Hepatocyte (in vitro differentiated cells): ENCODE results near the gene MEG3. TPM values are rescaled to one million over a fixed set of nuclear protein-coding genes. Genes with fewer than 3 reads are reported as not detected.

Experiments
- DNase-seq: peaks from one replicate; pipeline ENCODE4 v3.0.0-alpha.2; 2016; ENCODE audit warnings: low spot score
- H2AFZ ChIP-seq: fragments of 200-600 bp; sonication (generic); 2 replicates; pipeline ENCODE4 v1.6.0; 2016; ENCODE audit warnings: antibody characterized with exemption, mild to moderate bottlenecking
- H3K27ac ChIP-seq: fragments of 200-600 bp; sonication (generic); 2 replicates; pipeline ENCODE4 v1.5.1; 2016; ENCODE audit warnings: mild to moderate bottlenecking
- H3K27me3 ChIP-seq: fragments of 200-600 bp; sonication (generic); 2 replicates; pipeline ENCODE4 v1.6.1; 2016
- H3K36me3 ChIP-seq: fragments of 200-600 bp; sonication (generic); replicated peaks from 2 replicates; pipeline ENCODE4 v1.5.1; 2016; ENCODE audit warnings: low read depth; ENCODE audit not compliant: insufficient read depth
- H3K4me1 ChIP-seq: fragments of 200-600 bp; sonication (generic); 2 replicates; pipeline ENCODE4 v1.5.1; 2016; ENCODE audit warnings: mild to moderate bottlenecking, moderate library complexity; ENCODE audit not compliant: insufficient read depth
- H3K4me2 ChIP-seq: fragments of 200-600 bp; sonication (generic); 2 replicates; pipeline ENCODE4 v1.6.0; 2016
- H3K4me3 ChIP-seq: fragments of 200-600 bp; sonication (generic); 2 replicates; pipeline ENCODE4 v1.5.1; 2016; ENCODE audit warnings: mild to moderate bottlenecking
- H3K79me2 ChIP-seq: fragments of 200-600 bp; sonication (generic); 2 replicates; pipeline ENCODE4 v1.6.0; 2017; ENCODE audit warnings: mild to moderate bottlenecking
- H3K9me2 ChIP-seq: fragments of 200-600 bp; sonication (generic); replicated peaks from 2 replicates; pipeline ENCODE4 v1.6.0; 2017; ENCODE audit warnings: mild to moderate bottlenecking; ENCODE audit not compliant: insufficient read depth
- H3K9me3 ChIP-seq: fragments of 200-600 bp; sonication (generic); 2 replicates; pipeline ENCODE4 v1.5.1; 2016; ENCODE audit warnings: low read depth, mild to moderate bottlenecking
- H4K20me1 ChIP-seq: fragments of 200-600 bp; sonication (generic); 2 replicates; pipeline ENCODE4 v1.6.0; 2016; ENCODE audit warnings: mild to moderate bottlenecking; ENCODE audit not compliant: insufficient read depth, poor library complexity, severe bottlenecking
- CTCF ChIP-seq: fragments of 200-600 bp; sonication (generic); IDR thresholded peaks from 2 replicates; pipeline ENCODE4 v1.5.1; 2016; ENCODE audit warnings: antibody characterized with exemption, mild to moderate bottlenecking; ENCODE audit not compliant: poor library complexity
- EZH2 ChIP-seq: fragments of 200-600 bp; sonication (generic); IDR thresholded peaks from 2 replicates; pipeline ENCODE4 v1.6.1; 2016; ENCODE audit warnings: antibody characterized with exemption, mild to moderate bottlenecking, borderline replicate concordance
- EZH2phosphoT487 ChIP-seq: fragments of 200-600 bp; sonication (generic); IDR thresholded peaks from one replicate; pipeline ENCODE4 v1.6.1; 2018; ENCODE audit warnings: antibody characterized with exemption, mild to moderate bottlenecking, low read depth, moderate library complexity; ENCODE audit not compliant: unreplicated experiment, severe bottlenecking
- WGBS: methylation state at CpG from one replicate; pipeline ENCODE4 v1.1.6; 2016; ENCODE audit warnings: low lambda C conversion rate; ENCODE audit errors: missing lambda C conversion rate; 5-methylcytosine and 5-hydroxymethylcytosine counted together
- polyA plus RNA-seq: library from polyadenylated mRNA; unstranded; fragments of >200 nt; fragmentation: Nextera tagmentation; extraction: Ambion mirVana; gene quantifications from 2 replicates; pipeline ENCODE4 v1.2.1, GENCODE V29; 2016
- total RNA-seq: library from RNA; depleted of rRNA; stranded (reverse); fragments of >200 nt; gene quantifications from 2 replicates; pipeline ENCODE4 v1.2.3, GENCODE V29; 2014

Gene MEG3
- total and polyA plus RNA-seq, 2 experiments from 2014 or later: not detected

GRCh38 chr14:100832311-100832960, 6.5 kb downstream of the MEG3 start:
- no peaks in the 10 kb centered on the region for H3K36me3 ChIP-seq
- no peak overlapping the region for H3K4me3 ChIP-seq
- H3K9me3 ChIP-seq: no peaks in the 10 kb centered on the region
- no peak overlapping the region for H3K4me2 ChIP-seq
- H2AFZ ChIP-seq: no peak overlapping the region
- no peak for DNase-seq
- no peak overlapping the region for H3K27ac ChIP-seq
- TF ChIP-seq EZH2: no peak
- TF ChIP-seq EZH2phosphoT487: no peak
- no peak for TF ChIP-seq CTCF
- no peaks in the 10 kb centered on the region for H4K20me1 ChIP-seq
- 61% methylated on average over 21 of the region's 21 CpGs for WGBS
- H3K4me1 ChIP-seq: peaks cover 11% of the 10 kb centered on the region
- no peaks in the 10 kb centered on the region for H3K9me2 ChIP-seq
- no peaks in the 10 kb centered on the region for H3K79me2 ChIP-seq
- H3K27me3 ChIP-seq: no peaks in the 10 kb centered on the region

- Histone ChIP-seq H3K36me3 (no peaks in the 10 kb centered on the region), H4K20me1 (no peaks in the 10 kb centered on the region), H3K79me2 (no peaks in the 10 kb centered on the region), H3K4me2 (no peak overlapping the region), H2AFZ (no peak overlapping the region), H3K4me3 (no peak overlapping the region), H3K27me3 (no peaks in the 10 kb centered on the region), H3K27ac (no peak overlapping the region), H3K4me1 (peaks cover 29% of the 10 kb centered on the region), H3K9me3 (no peaks in the 10 kb centered on the region), H3K9me2 (no peaks in the 10 kb centered on the region)
- no peak for TF ChIP-seq CTCF
- TF ChIP-seq EZH2phosphoT487: no peak
- no peak for DNase-seq
- WGBS: 96% methylated on average over 15 of the region's 15 CpGs
Observed at GRCh38 chr14:100834082-100834793, 8.3 kb downstream of the MEG3 start.

- WGBS: 87% methylated on average over 28 of the region's 29 CpGs
- H3K27ac ChIP-seq: no peak overlapping the region
- H3K27me3 ChIP-seq: no peaks in the 10 kb centered on the region
- no peak for TF ChIP-seq CTCF
- TF ChIP-seq EZH2: no peak
- TF ChIP-seq EZH2phosphoT487: no peak
- H4K20me1 ChIP-seq: no peaks in the 10 kb centered on the region
- H3K4me2 ChIP-seq: no peak overlapping the region
- no peaks in the 10 kb centered on the region for H3K9me2 ChIP-seq
- H3K79me2 ChIP-seq: no peaks in the 10 kb centered on the region
- no peak overlapping the region for H2AFZ ChIP-seq
- H3K36me3 ChIP-seq: no peaks in the 10 kb centered on the region
- H3K4me3 ChIP-seq: no peak overlapping the region
- no peaks in the 10 kb centered on the region for H3K9me3 ChIP-seq
- no peak for DNase-seq
- H3K4me1 ChIP-seq: peaks cover 36% of the 10 kb centered on the region
Observed at GRCh38 chr14:100834794-100835547, 9.1 kb downstream of the MEG3 start.
